GM20000 (cell line): Measurements from ENCODE around the gene MTF2.

Source experiments
- DNase-seq: peaks from one replicate; pipeline ENCODE4 v3.0.0; 2012; ENCODE audit warnings: low spot score
- TF ChIP-seq, protein P1 (sequence below): IDR thresholded peaks from 2 replicates; pipeline ENCODE4 v1.5.1; 2012; ENCODE audit warnings: mild to moderate bottlenecking, control low read depth; ENCODE audit errors: extremely low read depth, missing control alignments

The MTF2 gene

DNA sequence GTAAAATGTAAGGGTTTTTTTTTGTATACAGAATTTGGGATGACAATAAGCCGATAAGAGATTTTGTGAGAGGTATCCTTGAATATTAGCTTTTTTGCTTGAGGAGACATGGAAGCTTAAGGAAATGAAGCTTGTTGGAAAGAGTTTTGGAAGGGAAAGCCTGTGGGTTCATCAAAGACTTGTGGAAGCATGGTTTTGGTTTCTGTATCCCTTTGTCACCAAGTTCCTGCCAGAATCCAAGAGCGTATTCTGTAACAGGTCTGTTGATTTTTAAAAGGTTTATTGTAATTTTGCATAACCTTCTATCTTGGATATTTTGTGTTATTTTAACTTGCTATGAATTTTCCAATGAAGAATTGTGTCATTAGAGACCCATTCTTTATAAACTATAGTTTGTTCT lies 63.1 kb downstream of the MTF2 start:
- no peak for DNase-seq
- TF ChIP-seq, protein P1, sequence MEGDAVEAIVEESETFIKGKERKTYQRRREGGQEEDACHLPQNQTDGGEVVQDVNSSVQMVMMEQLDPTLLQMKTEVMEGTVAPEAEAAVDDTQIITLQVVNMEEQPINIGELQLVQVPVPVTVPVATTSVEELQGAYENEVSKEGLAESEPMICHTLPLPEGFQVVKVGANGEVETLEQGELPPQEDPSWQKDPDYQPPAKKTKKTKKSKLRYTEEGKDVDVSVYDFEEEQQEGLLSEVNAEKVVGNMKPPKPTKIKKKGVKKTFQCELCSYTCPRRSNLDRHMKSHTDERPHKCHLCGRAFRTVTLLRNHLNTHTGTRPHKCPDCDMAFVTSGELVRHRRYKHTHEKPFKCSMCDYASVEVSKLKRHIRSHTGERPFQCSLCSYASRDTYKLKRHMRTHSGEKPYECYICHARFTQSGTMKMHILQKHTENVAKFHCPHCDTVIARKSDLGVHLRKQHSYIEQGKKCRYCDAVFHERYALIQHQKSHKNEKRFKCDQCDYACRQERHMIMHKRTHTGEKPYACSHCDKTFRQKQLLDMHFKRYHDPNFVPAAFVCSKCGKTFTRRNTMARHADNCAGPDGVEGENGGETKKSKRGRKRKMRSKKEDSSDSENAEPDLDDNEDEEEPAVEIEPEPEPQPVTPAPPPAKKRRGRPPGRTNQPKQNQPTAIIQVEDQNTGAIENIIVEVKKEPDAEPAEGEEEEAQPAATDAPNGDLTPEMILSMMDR, result no peak

DNA sequence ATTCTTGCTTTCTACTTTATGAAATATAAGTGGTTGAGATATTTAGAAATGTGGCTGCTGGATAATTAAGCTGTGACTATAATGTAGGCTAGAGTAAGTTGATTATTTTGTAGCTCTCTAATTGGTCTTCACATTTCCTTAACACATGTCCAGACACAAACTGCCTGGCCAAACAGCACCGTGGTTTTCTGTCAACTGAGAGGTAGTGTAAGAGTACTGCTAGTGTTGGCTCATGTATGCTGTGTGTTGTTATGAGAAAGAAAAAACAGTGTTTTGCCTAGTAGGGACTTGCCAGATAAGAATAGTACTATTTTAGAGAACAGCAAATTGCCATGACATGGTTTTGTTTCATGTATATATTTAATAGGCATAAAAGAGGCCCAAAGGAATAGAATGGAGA lies 64.1 kb downstream of the MTF2 start:
- TF ChIP-seq, protein P1, result no peak
- peak; percentile 11 for DNase-seq

DNA sequence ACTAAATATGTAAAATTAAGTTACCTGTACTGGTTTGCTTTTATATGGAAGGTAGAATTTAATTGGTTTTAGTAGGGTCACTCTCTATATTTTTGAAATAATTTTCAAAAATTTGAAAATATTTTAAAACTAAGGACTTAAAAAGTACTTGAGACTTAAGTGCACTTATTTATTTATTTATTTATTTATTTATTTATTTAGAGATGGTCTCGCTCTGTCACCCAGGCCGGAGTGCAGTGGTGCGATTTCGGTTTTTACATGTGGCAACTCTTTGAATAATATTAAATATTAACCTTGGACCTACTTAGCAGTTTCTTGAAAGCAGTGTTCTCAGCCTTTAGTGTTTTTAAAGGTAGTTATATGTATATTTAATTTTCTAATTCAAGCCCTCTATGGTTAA lies 64.7 kb downstream of the MTF2 start:
- TF ChIP-seq, protein P1, result no peak
- no peak for DNase-seq

DNA sequence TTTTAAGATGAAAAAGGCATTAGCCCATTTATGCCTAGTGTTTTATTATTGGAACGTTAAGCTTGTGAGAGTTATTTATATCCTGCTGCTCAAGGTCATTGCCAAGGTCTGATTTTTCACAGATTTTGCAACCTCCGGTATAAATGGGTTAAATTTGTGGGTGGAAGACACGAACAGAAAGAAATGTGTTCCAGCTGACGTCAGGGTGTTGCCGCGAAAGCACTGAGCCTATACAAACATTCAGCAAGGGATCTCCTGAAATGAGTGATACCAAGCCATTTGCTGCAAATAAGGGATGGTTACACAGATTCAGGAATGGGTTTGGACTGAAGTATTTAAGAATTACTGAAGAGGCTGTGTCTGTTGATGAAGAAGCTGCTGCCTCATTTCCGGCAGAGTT lies 68.9 kb downstream of the MTF2 start:
- no peak for DNase-seq
- TF ChIP-seq, protein P1, result no peak

DNA sequence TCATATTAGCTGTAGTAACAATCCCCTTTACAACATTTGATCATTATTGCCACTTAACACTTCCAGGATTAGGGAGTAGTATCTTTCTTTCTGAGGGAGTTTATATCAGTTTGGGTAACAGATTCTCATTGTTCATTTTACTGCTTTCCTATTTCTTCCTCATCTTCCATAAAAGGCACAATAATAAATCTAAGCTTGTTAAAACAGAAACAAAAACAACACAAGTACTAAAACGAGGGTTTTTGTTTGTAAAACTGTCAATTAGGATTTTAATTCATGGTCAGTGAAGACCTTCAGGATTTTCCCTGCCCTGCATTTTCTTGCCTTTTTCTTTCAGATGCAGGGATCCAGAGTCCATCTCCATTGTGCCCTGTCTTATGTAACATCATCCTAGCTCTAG lies 71.6 kb downstream of the MTF2 start:
- TF ChIP-seq, protein P1, result no peak

DNA sequence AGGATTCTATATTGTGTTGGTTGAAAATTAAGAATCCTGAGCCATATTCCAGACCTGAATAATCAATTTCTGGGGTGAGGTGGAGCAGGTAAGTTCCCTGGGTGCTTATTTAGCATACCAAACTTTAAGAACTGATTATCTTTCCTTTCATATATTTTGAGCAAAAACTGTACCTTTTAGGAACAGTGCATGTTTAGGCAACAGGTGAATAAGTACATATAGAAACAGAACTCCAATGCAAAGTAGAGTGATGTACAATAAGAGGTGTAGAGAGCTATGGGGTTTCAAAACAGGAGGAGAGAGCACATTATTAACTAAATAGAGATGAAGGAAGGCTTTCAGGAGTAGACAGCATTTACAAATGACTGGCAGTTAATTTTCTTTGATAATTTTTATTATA lies 72.4 kb downstream of the MTF2 start:
- TF ChIP-seq, protein P1, result no peak
- no peak for DNase-seq

More for the DNA sequence above, 71.6 kb downstream of the MTF2 start:
- DNase-seq, result no peak

DNA sequence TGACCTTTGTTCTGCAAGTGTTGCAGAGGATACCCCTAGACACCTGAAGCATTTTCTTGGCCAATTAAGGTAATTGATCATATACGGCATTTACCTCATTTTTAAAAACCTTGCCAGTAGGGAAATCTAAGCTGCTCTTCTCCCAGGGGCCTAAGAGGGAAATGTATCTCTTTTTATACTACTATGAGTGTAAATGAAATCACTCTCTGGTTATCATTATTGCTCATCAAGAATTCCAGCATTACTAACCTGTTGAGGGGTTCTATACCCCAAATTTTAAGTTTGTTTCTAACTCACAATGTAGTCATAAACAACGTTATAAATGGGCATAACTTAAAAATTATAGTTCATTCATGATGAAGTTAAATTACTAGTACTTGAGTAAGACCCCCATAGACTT lies 73.8 kb downstream of the MTF2 start:
- no peak for DNase-seq
- TF ChIP-seq, protein P1, result no peak
